Measurements from ENCODE around the gene SH3BP1.

The SH3BP1 gene

DNA sequence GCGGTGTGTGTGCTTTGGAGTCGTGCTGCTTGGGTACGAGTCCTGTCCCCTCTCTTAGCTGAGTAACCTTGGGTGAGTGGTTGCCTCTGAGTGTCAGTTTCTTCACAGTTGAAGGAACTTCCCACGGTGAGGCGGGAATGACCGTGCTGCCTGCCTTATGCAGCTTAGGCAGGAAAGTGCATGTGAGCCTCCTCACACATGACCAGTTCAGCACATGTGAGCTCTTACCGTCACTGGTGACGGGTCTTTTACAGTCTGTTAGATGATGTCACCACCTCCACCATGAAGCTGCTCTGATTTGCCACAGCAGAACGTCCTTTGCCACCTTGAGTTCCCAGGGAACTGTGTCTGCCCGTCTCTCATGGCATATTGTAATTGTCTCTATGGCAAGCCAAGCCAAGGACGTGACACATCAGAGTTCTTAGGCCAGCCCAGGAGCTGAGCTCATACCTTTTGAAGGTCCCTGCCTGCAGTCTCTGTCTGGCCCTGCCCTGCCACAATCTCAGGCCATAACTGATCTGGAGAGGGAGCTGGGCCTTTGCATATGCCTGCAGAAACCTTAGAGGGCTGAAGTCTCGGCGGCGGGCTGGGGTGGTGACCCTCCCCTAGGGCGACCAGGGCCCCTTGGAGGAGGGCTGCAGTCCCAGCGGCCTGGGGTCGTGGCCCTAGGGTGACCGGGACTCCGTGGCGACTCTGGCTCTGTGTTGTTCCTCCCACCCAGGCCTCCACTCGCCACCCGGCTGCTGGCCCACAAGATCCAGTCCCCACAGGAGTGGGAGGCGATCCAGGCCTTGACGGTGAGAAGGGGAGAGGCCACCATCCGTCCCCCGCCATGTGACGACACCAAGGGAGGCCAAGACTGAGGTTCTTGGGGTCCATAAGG, 23.0 kb upstream of the SH3BP1 start:
- FAIRE-seq: peak; percentile 21
- no peak for DNase-seq (ENCODE audit: insufficient read length, low spot score)

DNA sequence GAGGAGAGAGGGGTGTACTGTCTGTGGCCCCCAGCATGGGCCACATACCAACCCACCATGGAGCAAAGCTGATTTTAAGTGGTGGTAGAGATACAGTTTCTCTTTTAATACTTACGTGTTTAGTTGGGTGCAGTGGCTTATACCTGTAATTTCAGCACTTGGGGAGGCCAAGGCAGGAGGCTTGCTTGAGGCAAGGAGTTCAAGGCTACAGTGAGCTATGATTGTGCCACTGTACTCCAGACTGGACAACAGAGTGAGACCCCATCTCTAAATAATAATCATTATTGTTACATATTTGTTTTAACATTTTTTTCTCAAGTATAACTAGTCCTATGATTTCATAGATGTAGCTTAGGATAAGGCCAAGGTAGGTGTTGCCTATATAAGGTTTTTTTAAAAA, 22.0 kb upstream of the SH3BP1 start:
- no peak for FAIRE-seq
- no peak for DNase-seq (ENCODE audit: insufficient read length, low spot score)

DNA sequence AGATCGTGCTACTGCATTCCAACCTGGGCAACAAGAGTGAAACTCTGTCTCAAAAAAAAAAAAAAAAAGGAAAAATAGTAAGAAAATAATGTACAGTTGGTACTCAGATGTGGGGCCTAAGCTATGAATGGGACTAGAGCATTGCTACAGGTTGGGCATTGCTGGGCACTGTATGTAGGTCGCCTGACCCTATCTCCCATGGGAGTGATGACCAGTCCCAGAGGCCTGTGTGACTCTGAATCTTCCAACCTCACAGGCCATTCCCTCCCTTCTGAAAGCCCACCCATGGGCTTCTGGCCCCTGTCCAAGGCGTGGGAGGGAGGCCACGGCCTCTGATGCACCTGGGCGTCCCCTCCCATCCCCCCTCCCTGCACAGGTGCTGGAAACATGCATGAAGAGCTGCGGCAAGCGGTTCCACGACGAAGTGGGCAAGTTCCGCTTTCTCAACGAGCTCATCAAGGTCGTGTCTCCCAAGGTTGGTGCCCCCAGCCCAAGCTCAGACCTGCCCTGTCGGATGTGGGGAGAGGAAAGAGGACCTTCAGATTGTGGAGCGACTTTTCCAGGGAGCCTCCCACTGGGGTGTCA, 21.3 kb upstream of the SH3BP1 start:
- no peak for FAIRE-seq

DNA sequence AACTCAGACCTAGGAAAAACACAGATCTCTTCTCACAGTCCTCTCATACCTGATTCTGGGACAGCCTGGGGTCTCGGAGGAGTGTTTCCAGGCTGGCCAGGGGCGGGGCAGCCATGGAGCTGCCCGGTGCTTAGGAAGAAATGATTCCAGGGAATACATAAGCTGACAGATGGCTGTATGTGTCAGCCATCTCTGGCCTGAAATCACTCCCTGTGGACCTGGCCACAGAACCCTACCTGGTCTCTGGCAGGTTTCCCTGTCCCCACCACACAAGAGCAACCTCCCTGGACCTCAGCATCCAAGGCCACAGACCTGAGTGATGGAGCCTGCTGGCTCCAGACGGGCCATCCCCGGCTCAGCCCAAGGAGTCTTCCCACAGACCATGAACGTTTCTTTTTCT, 20.8 kb upstream of the SH3BP1 start:
- no peak for DNase-seq (ENCODE audit: insufficient read length, low spot score)
- no peak for FAIRE-seq

More for the DNA sequence above, 21.3 kb upstream of the SH3BP1 start:
- DNase-seq (ENCODE audit: insufficient read length, low spot score): no peak

DNA sequence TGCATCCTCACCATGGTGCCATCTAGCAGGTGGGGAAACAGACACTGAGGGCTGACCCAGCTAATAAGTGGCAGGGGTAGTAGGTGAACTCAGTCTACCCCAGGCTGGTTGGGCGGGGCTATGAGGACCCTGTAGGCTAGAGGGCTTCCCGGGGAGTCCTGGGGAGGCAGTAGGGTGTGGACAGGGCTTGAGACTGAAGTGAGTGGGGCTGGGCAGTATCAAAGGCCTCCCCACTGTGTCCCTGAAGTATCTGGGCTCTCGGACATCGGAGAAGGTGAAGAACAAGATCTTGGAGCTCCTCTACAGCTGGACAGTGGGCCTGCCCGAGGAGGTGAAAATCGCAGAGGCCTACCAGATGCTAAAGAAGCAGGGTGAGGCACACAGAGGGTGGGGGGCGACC, 19.5 kb upstream of the SH3BP1 start:
- FAIRE-seq (no peak), DNase-seq (ENCODE audit: insufficient read length, low spot score) (no peak)

DNA sequence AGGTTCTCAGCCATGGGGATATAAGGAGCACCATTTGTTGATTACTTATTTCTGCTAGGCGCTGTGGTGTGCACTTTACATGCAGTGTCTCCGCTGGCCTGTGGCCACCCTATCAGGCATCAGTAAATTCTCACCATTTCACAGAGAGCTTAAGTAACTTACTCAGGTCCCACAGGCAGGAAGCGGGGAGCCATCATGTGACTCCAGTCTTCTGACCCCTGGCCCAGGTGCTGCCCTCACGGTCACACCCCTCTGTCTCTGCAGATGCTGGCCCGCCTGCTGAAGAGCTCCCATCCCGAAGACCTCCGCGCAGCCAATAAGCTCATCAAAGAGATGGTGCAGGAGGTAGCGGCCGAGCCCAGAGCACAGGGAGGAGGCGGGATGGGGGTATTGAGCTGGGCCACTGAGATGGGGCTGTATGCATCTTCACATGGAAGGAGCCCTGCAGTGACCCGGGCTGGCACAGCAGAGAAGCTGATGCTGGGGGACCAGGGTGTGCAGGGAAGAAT, 18.1 kb upstream of the SH3BP1 start:
- FAIRE-seq (no peak), DNase-seq (ENCODE audit: insufficient read length, low spot score) (no peak)

- FAIRE-seq (peak; percentile 61), DNase-seq (ENCODE audit: insufficient read length, low spot score) (no peak)
Observed at GRCh38 chr22:37623075-37624016, 16.1 kb upstream of the SH3BP1 start.

DNA sequence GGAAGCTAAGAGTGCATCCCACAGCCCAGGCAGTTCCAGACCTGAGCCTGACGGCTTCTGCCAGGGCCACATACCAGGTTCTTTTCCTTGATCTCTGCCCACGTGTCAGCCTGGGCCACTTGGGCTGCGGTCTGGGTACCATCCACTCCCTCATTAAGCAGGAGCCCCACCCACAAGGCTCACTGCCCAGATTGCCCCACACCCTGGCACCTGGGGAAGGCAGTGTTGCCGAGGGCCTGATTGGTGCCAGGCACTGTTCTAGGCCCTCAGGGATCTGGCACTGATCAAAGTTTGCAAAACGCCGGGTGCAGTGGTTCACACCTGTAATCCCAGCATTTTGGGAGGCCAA, 15.5 kb upstream of the SH3BP1 start:
- no peak for DNase-seq (ENCODE audit: insufficient read length, low spot score)
- FAIRE-seq: no peak

DNA sequence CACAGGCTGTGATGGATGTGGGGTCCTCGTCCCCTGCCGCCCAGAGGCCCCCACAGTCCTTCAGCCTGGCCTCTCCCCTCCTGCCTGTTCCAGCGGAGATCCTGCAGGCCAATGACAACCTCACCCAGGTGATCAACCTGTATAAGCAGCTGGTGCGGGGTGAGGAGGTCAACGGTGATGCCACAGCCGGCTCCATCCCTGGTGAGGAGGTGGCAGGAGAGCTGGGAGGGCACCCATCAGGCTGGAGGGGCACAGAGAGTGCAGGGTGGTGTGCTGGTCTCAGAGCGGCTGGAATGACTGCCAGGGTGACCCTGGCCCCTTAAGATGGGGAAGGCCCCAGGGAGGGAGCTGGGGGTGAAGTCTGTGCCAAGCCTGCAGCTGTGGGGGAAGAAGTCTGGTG, 14.6 kb upstream of the SH3BP1 start:
- no peak for DNase-seq (ENCODE audit: insufficient read length, low spot score)
- FAIRE-seq: no peak

DNA sequence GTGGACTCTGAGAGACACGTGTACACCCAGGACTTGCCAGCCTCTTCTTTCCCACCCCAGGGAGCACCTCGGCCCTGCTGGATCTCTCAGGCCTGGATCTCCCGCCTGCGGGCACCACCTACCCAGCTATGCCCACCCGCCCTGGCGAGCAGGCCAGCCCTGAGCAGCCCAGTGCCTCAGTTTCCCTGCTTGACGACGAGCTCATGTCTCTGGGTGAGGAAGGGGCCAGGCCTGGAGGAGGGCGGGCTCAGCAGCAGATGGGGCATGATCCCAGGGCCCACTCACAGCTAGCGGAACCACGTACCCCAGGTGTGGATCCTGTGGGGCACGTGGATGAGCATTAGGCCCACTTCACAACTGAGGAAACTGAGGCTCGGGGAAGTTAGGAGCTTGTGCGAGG, 13.7 kb upstream of the SH3BP1 start:
- FAIRE-seq: no peak
- no peak for DNase-seq (ENCODE audit: insufficient read length, low spot score)

- DNase-seq (ENCODE audit: insufficient read length, low spot score) (no peak), FAIRE-seq (no peak)
Observed at GRCh38 chr22:37626144-37626543, 13.3 kb upstream of the SH3BP1 start.

- no peak for FAIRE-seq
- no peak for DNase-seq (ENCODE audit: insufficient read length, low spot score)
Observed at GRCh38 chr22:37626556-37627075, 12.9 kb upstream of the SH3BP1 start.

- DNase-seq (ENCODE audit: insufficient read length, low spot score) (no peak), FAIRE-seq (no peak)
Observed at GRCh38 chr22:37627121-37627520, 12.3 kb upstream of the SH3BP1 start.

GRCh38 chr22:37627545-37627944, 11.9 kb upstream of the SH3BP1 start:
- DNase-seq (ENCODE audit: insufficient read length, low spot score) (no peak), FAIRE-seq (no peak)

GRCh38 chr22:37628830-37629229, 10.6 kb upstream of the SH3BP1 start:
- FAIRE-seq: no peak

GRCh38 chr22:37629928-37630327, 9.5 kb upstream of the SH3BP1 start:
- DNase-seq (ENCODE audit: insufficient read length, low spot score) (no peak), FAIRE-seq (no peak)

More at GRCh38 chr22:37628830-37629229, 10.6 kb upstream of the SH3BP1 start:
- DNase-seq (ENCODE audit: insufficient read length, low spot score): no peak

GRCh38 chr22:37630839-37631435, 8.5 kb upstream of the SH3BP1 start:
- DNase-seq (ENCODE audit: insufficient read length, low spot score) (no peak), FAIRE-seq (no peak)

- FAIRE-seq (no peak), DNase-seq (ENCODE audit: insufficient read length, low spot score) (no peak)
Observed at GRCh38 chr22:37631448-37632173, 7.9 kb upstream of the SH3BP1 start.

DNA sequence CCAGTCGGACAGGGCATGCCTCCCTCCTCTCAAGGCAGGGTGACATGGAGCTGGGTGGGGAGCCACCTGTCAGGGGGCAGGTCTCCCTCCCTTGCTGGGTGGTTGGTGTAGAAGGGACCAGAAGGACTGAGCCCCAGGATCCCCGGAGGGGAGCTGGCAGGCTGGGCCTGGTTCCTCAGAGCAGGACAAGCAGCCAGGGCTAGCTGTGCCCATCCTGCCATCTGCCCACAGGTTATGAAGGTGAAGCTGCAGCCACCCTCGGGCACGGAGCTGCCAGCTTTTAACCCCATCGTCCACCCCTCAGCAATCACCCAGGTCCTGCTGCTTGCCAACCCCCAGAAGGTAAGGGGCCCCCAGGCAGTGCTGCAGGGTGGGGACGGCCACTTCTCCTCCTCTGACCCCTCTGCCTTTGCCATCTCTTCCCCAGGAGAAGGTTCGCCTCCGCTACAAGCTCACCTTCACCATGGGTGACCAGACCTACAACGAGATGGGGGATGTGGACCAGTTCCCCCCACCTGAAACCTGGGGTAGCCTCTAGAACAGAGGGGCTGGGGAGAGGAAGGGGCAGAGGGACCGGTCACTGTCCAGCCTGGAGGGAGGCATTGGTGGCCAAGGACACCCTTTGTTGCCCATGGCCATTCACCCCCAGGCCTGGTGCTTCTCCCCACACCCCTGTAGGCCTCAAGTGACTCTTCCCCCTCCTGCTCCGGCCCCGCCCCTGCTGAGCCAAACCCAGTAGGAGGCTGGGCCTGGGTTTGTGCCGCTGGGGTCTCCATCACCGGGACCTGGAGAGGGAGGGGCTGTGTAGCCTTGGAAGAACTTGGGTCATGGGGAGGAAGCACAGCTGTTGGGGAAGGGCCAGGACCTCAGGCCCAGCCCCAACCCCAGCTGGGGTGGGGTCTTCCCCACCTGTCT, 7.0 kb upstream of the SH3BP1 start:
- no peak for FAIRE-seq
- no peak for DNase-seq (ENCODE audit: insufficient read length, low spot score)
